Stomach (tissue), 9 donors: Measurements from ENCODE around the gene TMEM140. TPM values are rescaled to one million over a fixed set of nuclear protein-coding genes. Genes with fewer than 3 reads are reported as not detected.

Source experiments
- DNase-seq, 2 donors: peaks; one replicate each; pipeline versions ENCODE4 v3.0.0 to v3.0.0-alpha.2; 2013 to 2019
- H3K27ac ChIP-seq, 5 donors: fragments of 200-600 bp in 4 of 5; sonication (generic) in 4 of 5; one replicate each; pipeline ENCODE4 v1.5.1; 2013 to 2019; ENCODE audit warnings: mild to moderate bottlenecking in 1 of 5, moderate library complexity in 1 of 5
- H3K27me3 ChIP-seq, 3 donors: fragments of 200-600 bp; sonication (generic); one replicate each; pipeline ENCODE4 v1.5.1; 2017 to 2019; ENCODE audit warnings: mixed run types in 1 of 3
- H3K36me3 ChIP-seq, 4 donors: fragments of 200-600 bp; sonication (generic); 1 replicate in 3 of 4; 2 replicates in 1 of 4; pipeline ENCODE4 v1.5.1; 2016 to 2019
- H3K4me1 ChIP-seq, 4 donors: fragments of 200-600 bp; sonication (generic); one replicate each; pipeline ENCODE4 v1.5.1; 2016 to 2019
- H3K4me3 ChIP-seq, 4 donors: fragments of 200-600 bp; sonication (generic) in 3 of 4; one replicate each; pipeline ENCODE4 v1.5.1; 2016 to 2019; ENCODE audit warnings: mild to moderate bottlenecking in 1 of 4
- H3K9me3 ChIP-seq, 4 donors: fragments of 200-600 bp; sonication (generic); one replicate each; pipeline ENCODE4 v1.5.1; 2016 to 2019
- EP300 ChIP-seq: sonication (generic); formaldehyde crosslinking; IDR thresholded peaks from one replicate; pipeline ENCODE4 v1.6.1; 2017; ENCODE audit warnings: antibody characterized with exemption
- POLR2A ChIP-seq, 4 donors: fragments of 450-650 bp; IDR thresholded peaks; one replicate each; pipeline ENCODE4 v1.6.1; 2016; ENCODE audit warnings: antibody characterized with exemption in 4 of 4, control low read depth in 2 of 4, mild to moderate bottlenecking in 1 of 4, moderate library complexity in 1 of 4
- POLR2AphosphoS5 ChIP-seq, 3 donors: sonication (generic); formaldehyde crosslinking; IDR thresholded peaks; one replicate each; pipeline ENCODE4 v1.6.1; 2016; ENCODE audit warnings: antibody characterized with exemption in 3 of 3
- WGBS, 5 donors: extraction: QIAGEN DNeasy Blood & Tissue Kit in 3 of 5; methylation state at CpG; one replicate each; pipeline versions ENCODE4 v1.1.5 to v1.1.7; 2013 to 2018; 5-methylcytosine and 5-hydroxymethylcytosine counted together
- intact Hi-C: fragments of 100-400 bp; cut with DNase I; formaldehyde crosslinking; loops from one replicate; pipeline ENCODE4 v1.15.1; 2023; ENCODE audit warnings: low total_unique reads
- polyA plus RNA-seq, 3 donors: library from polyadenylated mRNA; stranded (reverse); fragments of 200-250 nt; gene quantifications; one replicate each; pipeline ENCODE4 v1.2.3, GENCODE V29; 2013
- total RNA-seq, 5 donors: library from RNA; depleted of rRNA; stranded (reverse); fragments of >200 nt; gene quantifications; one replicate each; pipeline versions ENCODE4 v1.1.0 to v1.2.3, GENCODE V29; 2014 to 2016
- TF ChIP-seq, protein P1 (sequence below), 7 experiments: fragments of 450-650 bp in 4 of 7; fragments of 200-600 bp in 3 of 7; sonication (generic) in 3 of 7; IDR thresholded peaks; one replicate each; pipeline ENCODE4 v1.5.1; 2016 to 2019; ENCODE audit warnings: antibody characterized with exemption in 7 of 7, control low read depth in 2 of 7, mild to moderate bottlenecking in 1 of 7
- donor health status: healthy with polysubstance abuse.
- donor health status: Bipolar disorder and iron deficiency.
- donor health status: healthy.

Gene TMEM140
- total and polyA plus RNA-seq, 8 donors: 0.89 to 18.7 (median 7.9) TPM

- Histone ChIP-seq H3K27me3 (no peaks in the 10 kb centered on the region), H3K36me3 (peaks cover 31 to 56% (median 50%) of the 10 kb centered on the region in 4 donors), H3K4me1 (peaks cover 31 to 67% (median 58%) of the 10 kb centered on the region in 4 donors), H3K9me3 (no peaks in the 10 kb centered on the region), H3K4me3 (no peak overlapping the region), H3K27ac (peak overlapping the region in 3 of 5 donors; percentile 96 to 99 (median 97))
- intact Hi-C loops: loop anchor here (10.0 kb wide), 1 partner anchor 171 kb away; no protein-coding TSS in a partner anchor
- TF ChIP-seq POLR2AphosphoS5 (IDR thresholded peaks at IDR 0.05): no peak
- no peak for TF ChIP-seq POLR2A (IDR thresholded peaks at IDR 0.05)
- TF ChIP-seq, protein P1, sequence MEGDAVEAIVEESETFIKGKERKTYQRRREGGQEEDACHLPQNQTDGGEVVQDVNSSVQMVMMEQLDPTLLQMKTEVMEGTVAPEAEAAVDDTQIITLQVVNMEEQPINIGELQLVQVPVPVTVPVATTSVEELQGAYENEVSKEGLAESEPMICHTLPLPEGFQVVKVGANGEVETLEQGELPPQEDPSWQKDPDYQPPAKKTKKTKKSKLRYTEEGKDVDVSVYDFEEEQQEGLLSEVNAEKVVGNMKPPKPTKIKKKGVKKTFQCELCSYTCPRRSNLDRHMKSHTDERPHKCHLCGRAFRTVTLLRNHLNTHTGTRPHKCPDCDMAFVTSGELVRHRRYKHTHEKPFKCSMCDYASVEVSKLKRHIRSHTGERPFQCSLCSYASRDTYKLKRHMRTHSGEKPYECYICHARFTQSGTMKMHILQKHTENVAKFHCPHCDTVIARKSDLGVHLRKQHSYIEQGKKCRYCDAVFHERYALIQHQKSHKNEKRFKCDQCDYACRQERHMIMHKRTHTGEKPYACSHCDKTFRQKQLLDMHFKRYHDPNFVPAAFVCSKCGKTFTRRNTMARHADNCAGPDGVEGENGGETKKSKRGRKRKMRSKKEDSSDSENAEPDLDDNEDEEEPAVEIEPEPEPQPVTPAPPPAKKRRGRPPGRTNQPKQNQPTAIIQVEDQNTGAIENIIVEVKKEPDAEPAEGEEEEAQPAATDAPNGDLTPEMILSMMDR (IDR thresholded peaks at IDR 0.05): no peak
- no peak for TF ChIP-seq EP300
- no peak for DNase-seq
- 74 to 90% (median 82%) methylated on average over 4 of the region's 4 CpGs for WGBS, 5 donors
Observed at GRCh38 chr7:135165862-135166261, 18.0 kb downstream of the TMEM140 start.

DNA sequence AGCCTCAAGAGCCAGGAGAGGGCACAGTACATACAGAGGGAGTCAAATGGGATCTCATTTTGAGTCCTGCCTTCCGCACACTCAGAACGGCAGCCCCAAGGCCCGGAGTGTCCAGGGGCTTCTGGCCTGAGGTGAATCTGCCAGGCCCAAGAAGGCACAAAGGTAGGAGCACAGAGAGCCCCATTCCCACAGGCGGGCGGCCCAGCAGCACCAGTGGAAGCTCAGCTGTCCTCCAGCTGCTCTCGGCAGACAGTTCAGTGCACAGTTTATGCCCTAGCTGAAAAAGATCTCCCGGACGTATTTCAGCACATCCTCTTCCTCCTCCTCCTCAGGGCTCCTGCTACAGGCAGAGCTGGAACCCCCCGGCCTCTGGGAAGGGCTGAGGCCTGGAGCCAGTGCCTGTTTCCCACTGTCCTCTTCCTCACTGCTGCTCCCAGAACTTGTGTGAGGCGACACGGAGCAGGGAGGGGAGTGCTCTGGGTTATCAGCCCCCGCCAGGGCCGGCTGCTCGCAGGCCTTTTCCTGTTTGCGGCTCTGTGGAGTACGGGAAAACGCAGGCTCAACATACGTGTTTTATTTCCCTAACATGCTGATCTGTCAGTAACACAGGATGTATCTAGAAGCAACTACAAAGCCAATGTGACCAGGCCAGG is 18.6 kb downstream of the TMEM140 start:
- Histone ChIP-seq H3K9me3 (no peaks in the 10 kb centered on the region), H3K27me3 (no peaks in the 10 kb centered on the region), H3K4me1 (peaks cover 32 to 67% (median 58%) of the 10 kb centered on the region in 4 donors), H3K36me3 (peaks cover 31 to 56% (median 50%) of the 10 kb centered on the region in 4 donors), H3K4me3 (no peak overlapping the region), H3K27ac (peak overlapping the region in 4 of 5 donors; percentile 41 to 99 (median 96))
- no peak for TF ChIP-seq POLR2A (IDR thresholded peaks at IDR 0.05)
- peak in 1 of 2 donors; percentile 53 for DNase-seq
- intact Hi-C loops: loop anchor here (10.0 kb wide), 1 partner anchor 172 kb away; no protein-coding TSS in a partner anchor
- 73 to 90% (median 82%) methylated on average over 17 to 18 of the region's 18 CpGs for WGBS, 5 donors

GRCh38 chr7:135167365-135167917 is 19.6 kb downstream of the TMEM140 start:
- intact Hi-C loops: loop anchor here (10.0 kb wide), 1 partner anchor 173 kb away; no protein-coding TSS in a partner anchor
- TF ChIP-seq EP300 (no peak), POLR2AphosphoS5 (IDR thresholded peaks at IDR 0.05) (no peak), POLR2A (IDR thresholded peaks at IDR 0.05) (no peak)
- TF ChIP-seq, protein P1 (IDR thresholded peaks at IDR 0.05): no peak
- H3K27me3 ChIP-seq: no peaks in the 10 kb centered on the region
- H3K27ac ChIP-seq: peak overlapping the region in 4 of 5 donors; percentile 41 to 99 (median 96)
- peaks cover 31 to 52% (median 47%) of the 10 kb centered on the region in 4 donors for H3K36me3 ChIP-seq
- H3K9me3 ChIP-seq: no peaks in the 10 kb centered on the region
- peaks cover 35 to 65% (median 60%) of the 10 kb centered on the region in 4 donors for H3K4me1 ChIP-seq
- peak overlapping the region in 2 of 4 donors; percentile 2 to 73 for H3K4me3 ChIP-seq
- DNase-seq: no peak
- WGBS, 5 donors: 67 to 80% (median 69%) methylated on average over 12 of the region's 12 CpGs

- Histone ChIP-seq H3K27me3 (no peaks in the 10 kb centered on the region), H3K27ac (peak overlapping the region in 4 of 5 donors; percentile 41 to 99 (median 96)), H3K4me3 (peak overlapping the region in 1 of 4 donors; percentile 73), H3K4me1 (peaks cover 35 to 65% (median 60%) of the 10 kb centered on the region in 4 donors), H3K36me3 (peaks cover 31 to 52% (median 47%) of the 10 kb centered on the region in 4 donors), H3K9me3 (no peaks in the 10 kb centered on the region)
- intact Hi-C loops: loop anchor here (10.0 kb wide), 1 partner anchor 173 kb away; no protein-coding TSS in a partner anchor
- TF ChIP-seq POLR2A (IDR thresholded peaks at IDR 0.05): no peak
- TF ChIP-seq EP300: no peak
- DNase-seq: no peak
- WGBS, 5 donors: 42 to 58% (median 48%) methylated on average over 6 to 9 of the region's 9 CpGs
Observed at GRCh38 chr7:135168001-135168400, 20.1 kb downstream of the TMEM140 start.

- Histone ChIP-seq H3K27me3 (no peaks in the 10 kb centered on the region), H3K4me3 (peak overlapping the region in 1 of 4 donors; percentile 73), H3K9me3 (no peaks in the 10 kb centered on the region), H3K27ac (peak overlapping the region; percentile 89 to 99 (median 96)), H3K4me1 (peaks cover 35 to 65% (median 60%) of the 10 kb centered on the region in 4 donors), H3K36me3 (peaks cover 31 to 52% (median 46%) of the 10 kb centered on the region in 4 donors)
- WGBS, 5 donors: 87 to 92% (median 91%) methylated on average over 13 of the region's 13 CpGs
- intact Hi-C loops: loop anchor here (10.0 kb wide), 1 partner anchor 174 kb away; no protein-coding TSS in a partner anchor
- TF ChIP-seq EP300 (no peak), POLR2A (IDR thresholded peaks at IDR 0.05) (no peak), POLR2AphosphoS5 (IDR thresholded peaks at IDR 0.05) (no peak)
- TF ChIP-seq, protein P1 (IDR thresholded peaks at IDR 0.05): no peak
- no peak for DNase-seq
Observed at GRCh38 chr7:135168489-135169140, 20.7 kb downstream of the TMEM140 start.
